Measurements from ENCODE around the gene SPTLC3.

SPTLC3 gene

DNA sequence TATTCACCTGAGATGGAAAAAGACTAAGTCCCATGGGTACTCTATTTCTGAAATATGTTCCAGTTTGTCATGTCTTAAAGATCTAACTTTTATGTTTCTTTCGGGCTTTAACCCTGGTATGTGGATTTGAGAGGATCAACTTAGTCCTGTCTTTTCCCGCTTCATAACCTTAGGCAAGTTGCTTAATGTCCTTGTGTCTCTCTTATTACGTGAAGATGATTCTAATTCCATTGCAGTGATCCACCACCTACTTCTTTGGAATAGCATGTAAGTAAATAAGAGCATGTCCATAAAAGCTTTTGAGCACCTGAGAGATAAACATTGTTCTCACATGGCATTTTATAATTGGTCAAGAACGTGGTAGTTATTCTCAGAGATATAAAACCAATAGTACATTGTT, 23.0 kb downstream of the SPTLC3 start:
- DNase-seq (ENCODE audit: low read depth in 2 of 2): no peak

DNA sequence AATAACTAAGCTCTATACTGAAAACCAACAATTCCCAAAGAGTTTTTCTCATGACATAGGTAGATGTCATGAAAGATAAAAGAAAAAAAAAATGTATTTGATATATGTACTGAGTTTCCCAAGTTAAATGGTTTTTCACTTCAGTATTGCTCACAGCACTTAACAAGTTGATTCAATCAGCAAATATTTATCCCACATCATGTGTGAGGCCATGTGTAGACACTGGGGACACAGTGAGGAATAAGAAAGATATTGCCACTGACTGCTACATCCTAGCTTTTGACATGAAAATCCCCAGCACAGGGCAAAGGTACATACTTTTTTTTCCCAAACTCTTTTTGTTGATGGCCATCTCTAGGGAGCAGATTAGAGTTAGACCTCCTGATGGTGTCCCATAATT, 25.3 kb downstream of the SPTLC3 start:
- no peak for DNase-seq (ENCODE audit: low read depth in 2 of 2)

DNA sequence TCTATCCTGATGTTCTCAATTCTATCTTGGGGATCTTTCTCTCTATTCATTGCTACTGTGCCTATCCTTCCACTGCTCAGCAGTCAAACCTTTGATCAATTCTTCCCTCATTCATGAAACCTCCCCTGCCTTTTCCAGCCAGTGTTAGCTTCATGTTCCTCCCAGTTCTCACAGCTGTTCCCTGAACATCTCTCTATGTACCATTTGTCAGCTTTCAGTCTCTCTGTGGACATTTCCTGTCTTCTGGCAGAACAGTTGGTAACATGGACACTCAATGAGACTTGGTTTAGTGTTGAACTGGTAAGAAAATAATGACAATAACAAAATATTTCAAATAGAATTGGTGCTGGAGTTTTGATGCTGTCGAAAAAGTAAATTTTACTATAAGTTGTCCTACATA, 26.2 kb downstream of the SPTLC3 start:
- no peak for DNase-seq (ENCODE audit: low read depth in 2 of 2)

DNA sequence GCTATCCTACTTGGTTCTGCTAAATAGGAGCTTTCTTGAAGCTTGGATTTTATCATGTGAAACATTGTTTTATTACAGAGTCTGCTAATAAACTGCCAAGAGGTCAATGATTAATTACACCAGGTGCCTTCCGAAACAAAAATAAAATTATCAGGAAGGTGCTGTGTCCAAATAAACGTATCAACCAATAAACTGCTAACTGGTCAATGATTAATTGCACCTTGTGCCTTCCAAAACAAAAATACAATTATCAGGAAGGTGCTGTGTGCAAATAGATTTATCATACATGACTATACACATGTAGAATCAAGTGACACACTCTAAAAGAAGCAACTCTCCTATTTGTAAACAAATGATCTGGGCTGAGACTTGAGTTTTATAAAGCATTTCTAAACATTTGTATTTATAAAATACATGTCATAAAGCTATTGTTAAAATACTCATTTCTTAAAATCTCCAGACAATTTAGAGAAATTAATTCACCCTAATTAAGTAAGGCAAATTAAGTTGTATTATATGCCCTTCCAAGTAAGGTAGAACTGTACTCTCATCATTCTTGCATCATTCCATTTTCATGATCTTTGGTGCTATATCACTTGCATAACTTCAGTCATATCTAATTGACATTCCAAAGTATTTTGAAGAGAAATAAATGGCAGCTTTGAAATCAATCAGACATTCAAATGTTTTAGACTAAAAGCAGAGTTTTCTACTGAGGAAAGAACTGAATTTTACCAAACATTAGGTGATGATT, 26.8 kb downstream of the SPTLC3 start:
- no peak for DNase-seq (ENCODE audit: low read depth in 2 of 2)

DNA sequence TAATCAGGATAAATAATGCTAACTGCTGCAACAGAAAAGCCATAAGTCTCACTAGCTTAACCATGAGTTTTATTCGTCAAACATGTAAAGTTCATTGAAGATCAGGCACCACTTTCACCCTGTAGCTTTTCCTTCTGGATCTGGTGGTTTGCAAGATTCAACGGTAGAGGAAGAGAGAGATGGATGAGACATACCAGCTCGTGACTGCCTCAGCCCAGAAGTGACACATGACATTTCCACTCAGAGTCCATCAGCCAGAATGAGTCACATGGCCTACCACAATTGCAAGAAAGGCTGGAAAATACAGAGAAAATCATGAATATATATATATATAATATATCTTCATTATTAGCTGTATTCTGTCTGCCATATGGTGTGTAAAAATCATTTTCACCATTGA, 29.0 kb downstream of the SPTLC3 start:
- no peak for DNase-seq (ENCODE audit: low read depth in 2 of 2)

DNA sequence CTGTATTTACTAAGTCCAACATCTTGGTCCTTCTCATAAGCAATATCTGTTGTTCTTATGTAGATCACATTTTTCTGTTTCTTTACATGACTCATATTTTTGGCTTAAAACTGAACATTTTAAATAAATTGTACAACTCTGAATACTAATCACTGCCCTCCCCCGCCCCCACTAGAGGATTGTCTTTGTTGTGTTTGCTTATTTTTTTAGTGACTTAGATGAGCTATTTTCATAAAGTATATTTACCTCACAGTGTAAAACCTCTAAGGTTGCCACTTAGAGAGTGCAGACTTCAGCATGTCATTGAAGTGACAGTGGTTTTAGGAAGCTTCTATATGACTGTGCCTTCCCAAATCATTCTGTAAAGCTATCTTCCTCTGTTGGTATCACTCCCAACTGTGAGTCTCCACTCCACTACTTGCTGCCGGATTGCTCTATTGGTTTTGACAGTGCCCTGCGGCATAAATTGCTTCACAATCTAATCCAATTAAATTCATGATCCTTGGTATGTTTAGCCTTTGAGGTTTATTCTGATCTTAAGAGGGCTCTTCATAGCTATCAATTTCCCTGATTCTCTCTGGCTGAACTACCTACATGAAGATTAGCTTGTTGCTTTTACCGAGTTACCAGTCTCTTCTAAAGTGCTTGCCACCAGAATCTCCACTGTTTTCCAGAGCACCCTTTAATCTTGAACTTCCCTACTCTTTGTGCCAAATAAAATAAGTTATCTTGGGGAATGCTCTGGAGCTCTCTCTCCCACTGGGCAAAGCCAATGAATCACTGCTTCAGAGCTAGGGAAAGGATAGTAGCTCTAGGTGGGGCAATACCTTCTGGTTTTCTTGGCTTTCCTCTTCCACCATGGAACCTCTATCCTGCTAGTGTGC, 33.0 kb downstream of the SPTLC3 start:
- no peak for DNase-seq (ENCODE audit: low read depth in 2 of 2)

DNA sequence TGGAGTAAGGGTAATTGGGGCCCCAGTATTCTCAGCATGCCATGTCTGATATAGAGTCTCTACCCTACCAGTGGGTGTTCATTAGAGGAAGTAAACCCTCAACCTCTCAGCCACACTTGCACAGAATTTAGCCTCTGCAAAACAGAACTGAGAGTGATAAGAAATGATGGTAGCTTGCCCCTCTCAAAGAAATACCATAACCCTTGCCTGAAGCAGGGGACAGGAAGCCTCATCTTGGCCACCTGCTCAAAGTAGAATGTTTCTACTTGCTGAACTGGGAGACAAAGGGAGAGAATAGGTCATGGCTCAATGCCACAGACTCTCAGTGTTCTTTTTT, 33.7 kb downstream of the SPTLC3 start:
- DNase-seq (ENCODE audit: low read depth in 2 of 2): no peak

DNA sequence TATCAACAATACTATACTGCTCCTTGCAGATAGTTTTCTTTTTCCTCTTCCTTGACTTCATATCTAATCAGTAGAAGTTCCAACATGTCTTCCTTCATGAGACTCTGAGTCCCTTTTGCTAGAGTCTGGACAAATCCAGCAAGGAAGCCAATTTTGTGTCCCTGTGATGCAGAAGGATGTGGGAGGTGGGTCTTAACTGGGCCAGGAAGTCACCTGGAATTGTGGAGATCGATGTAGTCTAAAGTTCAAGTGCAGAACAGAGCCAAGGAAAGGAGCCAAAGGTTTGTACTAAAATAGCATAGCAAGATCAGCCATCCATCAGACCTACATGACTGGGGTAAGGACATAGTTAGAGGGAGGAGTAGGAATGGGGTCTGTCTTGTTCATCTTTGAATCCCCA, 37.6 kb downstream of the SPTLC3 start:
- no peak for DNase-seq (ENCODE audit: low read depth in 2 of 2)

DNA sequence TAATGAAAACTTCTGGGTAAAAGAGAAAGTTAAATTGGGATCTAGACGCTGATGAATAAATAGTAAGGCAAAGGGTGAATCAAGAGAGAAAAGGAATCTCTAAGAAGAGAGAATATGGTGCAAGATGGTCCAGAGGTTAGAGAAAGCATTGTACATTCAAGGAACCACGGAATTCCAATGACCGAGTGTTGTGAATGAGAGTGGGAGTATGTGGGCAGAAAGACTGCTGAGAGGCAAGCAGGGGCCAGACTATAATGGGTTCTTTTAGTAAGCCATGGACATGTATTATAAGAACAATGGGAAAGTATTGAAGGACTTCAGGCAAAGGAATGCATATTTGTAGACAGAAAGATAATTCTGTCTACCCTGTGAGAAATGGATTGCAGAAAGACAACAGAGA, 45.2 kb downstream of the SPTLC3 start:
- DNase-seq (ENCODE audit: low read depth in 2 of 2): no peak

DNA sequence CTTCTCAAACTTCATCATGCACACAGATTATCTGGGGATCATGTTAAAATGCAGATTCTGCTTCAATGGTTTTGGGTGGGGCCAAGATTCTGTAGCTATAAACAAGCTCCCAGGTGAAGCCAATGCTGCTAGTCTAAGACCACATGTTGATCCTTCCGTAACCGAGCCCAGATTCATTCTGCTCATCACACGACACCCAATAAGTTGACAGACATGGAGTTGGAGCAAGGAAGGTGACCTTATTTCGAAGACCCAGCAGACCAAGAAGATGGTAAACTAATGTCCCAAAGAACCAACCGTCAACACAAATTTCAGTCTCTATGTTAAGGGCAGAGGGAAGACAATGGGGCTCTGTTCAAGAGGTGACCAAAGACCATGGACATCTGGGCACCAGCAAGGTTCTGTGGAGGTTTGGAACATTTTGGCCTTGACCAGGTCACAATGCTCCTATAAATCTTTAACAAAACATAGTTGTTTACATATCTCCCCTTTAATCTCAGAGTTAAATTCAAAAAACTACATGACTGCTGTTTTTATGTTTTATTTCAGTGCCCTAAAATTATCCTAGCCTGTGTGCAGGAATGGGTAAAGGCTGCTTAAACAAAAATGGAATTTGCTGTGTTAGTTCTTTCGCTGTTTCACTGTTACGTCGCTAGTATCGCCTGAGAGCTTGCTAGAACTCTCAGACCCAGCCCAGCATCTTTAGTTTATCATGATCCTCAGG, 50.1 kb downstream of the SPTLC3 start:
- no peak for DNase-seq (ENCODE audit: low read depth in 2 of 2)

DNA sequence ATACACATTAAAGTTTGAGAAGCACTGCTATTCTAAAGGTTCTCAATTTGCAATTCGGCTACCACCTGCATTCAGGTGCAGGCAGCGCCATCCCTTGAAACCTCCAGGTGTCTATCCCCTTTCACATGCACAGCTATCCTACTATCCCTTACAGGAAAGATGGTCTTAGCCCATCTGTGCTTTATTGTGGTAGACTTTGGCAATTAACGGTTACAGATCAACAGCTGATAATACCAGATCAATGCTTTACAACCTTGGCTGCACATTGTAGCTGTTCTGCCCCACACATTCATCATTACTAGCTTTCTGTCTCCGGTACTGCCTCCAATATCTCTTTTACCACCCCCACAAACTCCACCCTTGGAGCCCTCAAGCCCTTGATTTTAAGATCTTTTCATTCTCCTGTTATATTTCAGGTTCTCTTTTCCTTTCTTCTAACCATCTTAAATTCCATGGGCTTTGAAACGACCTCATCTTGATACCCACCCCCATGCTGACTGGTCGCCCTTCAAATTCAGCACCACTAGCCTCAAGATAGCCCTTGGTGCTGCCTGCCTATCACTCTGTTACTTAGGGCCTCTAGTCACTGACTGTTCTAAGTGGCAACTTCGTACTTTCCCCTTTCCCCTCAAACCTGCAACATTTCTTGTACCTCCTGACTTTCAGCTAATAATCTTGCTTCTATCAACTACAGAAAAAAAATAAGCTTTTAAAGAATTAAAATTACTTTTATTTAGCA, 50.8 kb downstream of the SPTLC3 start:
- DNase-seq (ENCODE audit: low read depth in 2 of 2): no peak

DNA sequence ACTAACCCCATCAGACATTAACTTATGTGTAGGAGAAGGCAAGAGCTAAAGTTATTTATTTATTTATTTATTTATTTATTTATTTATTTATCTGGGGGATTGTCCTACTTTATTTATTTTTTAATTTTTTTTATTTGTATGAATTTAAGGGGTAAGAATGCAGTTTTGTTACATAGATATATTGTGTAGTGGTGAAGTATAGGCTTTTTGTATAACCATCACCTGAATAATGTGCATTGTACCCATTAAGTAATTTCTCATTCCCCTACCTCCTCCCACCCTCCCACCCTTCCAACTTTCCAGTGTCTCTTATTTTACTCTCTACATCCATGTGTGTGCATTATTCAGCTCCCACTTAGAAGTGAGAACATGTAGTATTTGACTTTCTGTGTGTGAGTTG, 51.6 kb downstream of the SPTLC3 start:
- no peak for DNase-seq (ENCODE audit: low read depth in 2 of 2)

DNA sequence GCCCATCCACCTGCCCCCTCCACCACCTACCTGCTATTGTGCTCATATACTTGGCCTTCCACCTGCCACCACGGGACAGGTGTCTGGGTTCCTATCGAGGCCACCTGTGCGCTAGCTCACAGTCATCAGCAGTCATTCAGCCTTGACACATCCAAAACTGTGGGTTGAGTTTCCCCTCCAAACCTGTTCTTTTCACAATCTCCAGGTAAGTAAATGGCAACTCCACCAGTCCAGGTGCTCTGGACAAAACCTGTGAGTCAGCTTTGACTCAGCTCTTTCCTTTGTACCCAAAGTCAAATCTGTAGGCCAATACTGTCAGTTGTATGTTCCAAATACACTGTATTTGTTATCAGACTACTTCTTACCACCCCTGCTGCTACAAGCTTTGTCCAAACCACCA, 52.6 kb downstream of the SPTLC3 start:
- no peak for DNase-seq (ENCODE audit: low read depth in 2 of 2)

DNA sequence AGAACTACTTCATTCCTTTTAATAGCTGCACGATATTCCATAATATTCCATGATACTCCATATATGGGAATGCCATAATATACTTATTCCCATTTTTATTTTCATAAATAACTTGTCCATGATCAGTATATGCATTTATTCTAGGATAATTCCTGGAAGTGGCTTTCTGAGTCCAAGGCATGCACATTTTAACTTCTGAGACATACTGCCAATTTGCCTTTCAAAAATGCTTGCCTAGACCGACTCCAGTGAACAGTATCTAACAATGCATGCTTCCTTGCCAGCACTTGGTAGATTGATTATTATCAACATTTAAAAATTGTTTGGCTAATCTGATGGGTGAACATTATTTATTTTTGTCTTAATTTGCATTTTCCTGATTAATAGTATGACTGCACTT, 54.0 kb downstream of the SPTLC3 start:
- no peak for DNase-seq (ENCODE audit: low read depth in 2 of 2)

DNA sequence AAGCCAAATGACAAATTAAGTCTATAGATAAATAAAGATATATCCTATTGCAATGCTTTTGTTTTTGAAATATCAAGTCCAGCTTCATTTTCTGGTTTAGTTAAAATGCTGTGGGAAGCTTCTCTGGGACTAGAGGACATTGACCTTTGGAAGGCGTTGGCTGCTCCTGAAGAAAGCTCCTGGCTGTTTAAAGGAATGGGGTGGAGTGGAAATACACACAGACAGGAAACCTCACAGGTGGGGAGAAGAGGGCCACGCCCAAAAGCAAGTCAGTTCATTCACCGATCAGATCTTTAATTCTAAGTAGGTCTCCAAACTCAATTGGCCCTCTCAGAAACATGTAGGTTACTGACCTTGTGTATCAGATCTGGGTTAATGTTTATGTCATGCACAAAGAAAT, 59.6 kb downstream of the SPTLC3 start:
- no peak for DNase-seq (ENCODE audit: low read depth in 2 of 2)

DNA sequence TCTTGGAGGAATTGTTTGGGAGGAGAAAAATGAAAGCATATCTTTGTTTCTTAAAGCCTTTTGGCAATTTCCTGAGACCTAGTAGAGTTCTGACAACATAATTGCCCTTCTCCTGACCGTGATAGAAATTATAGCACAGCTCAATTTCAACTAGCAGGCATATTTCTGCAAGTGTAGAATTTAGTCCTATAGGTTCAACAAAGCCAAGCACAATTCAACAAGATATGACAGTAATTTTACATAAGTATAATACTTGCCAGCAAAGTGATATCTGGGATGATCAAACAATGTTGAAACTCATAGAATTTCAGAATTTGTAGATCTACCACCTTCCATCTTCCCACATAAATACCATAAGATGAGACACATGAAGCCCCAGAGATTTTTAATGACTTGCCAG, 73.1 kb downstream of the SPTLC3 start:
- DNase-seq (ENCODE audit: low read depth in 2 of 2): no peak

DNA sequence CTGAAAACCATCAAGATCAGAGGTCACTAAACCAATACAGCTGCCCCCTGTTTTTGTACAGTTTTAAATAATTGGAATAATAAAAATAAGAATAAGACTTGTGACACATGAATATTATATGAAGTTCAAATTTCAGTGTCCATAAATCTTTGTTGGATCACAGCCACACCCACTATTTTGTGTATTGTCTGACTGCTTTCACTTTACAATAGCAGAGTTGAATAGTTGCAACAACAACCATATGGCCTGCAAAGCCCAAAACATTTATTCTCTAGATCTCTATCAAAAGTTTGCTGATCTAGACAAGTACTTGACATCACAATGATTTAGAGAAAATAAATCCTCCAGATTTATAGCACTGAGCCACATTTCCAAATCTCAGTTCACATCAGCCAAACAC, 73.6 kb downstream of the SPTLC3 start:
- no peak for DNase-seq (ENCODE audit: low read depth in 2 of 2)

DNA sequence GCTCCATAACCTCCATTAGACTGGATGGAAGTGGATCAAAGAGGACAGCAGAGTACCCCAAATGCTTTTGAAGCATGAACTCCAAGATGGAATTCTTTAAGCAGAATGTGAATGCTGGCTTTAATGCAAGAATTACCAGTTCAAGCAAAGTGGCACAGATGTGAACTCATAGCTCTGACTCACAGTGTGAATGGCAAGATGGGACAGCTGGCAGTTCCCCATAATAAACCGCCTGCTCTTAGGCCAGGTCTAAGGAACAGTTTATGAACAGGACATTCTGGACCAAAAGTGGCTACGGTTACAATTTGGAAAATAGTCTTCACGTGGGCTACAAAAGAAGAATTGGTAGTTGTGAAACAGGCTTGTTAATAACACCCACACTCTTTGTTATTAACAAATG, 76.5 kb downstream of the SPTLC3 start:
- DNase-seq (ENCODE audit: low read depth in 2 of 2): no peak

DNA sequence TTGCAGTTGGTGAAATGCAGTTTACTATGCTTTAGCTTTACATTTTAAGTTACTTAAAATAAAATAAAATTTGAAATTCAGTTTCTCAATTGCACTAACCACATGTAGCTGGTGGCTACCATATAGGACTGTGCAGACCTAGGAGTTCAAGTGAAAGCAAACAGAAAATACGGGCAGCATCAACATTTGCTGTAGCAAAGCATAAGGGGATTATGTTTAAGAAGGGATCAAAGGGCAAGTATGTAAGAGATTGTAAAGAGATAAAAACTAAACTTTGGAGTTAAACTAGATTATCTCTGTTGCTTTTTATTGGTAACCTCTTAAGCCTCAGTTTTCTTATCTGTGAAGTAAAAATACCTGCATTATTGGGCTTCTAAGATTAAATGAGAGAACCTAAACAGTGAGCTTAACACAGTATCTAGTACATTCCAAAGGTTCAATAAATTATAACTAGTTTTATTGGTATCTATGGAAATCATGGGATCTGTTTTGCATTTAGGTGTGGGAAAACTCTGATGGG, 81.2 kb downstream of the SPTLC3 start:
- DNase-seq (ENCODE audit: low read depth in 2 of 2): no peak

DNA sequence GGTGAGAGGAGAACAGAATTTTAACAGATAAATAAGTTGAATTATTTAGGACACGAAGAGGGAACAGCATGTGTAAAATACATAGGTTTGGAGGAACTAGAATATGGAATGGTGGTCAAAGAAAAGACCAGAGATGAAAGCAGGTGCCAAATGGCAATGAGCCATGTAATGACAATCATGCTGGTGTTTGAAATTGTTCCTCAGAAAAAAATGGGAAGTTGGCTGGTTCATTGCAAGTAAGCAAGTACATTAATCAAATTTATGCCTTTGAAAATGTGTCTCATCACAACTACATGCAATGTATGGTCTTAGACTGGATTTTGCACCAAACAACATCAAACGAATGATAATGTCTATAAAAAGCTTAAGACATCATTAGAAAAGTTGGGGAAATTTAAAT, 83.3 kb downstream of the SPTLC3 start:
- DNase-seq (ENCODE audit: low read depth in 2 of 2): no peak

DNA sequence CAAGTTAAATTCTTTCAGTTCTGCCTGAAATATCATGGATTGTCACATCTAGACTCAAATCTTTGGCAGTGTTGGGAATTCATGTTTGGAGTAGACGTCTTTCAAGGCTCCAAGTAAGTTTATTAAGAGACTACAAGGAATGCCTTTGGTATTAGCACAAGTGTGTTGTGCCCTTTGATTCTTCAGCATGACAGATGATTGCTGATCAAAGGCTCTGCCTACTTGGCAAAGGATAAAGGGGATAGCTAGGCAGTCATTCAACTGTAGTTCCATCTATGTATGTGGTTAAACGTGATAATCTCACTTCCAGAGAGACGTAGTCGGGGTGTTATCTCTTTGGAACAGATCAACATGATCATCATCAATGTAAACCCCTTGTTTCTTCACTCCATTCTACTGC, 86.2 kb downstream of the SPTLC3 start:
- DNase-seq (ENCODE audit: low read depth in 2 of 2): no peak
